Breast epithelium (tissue), 4 donors: ENCODE measurements around the gene TUBA3E. TPM values are rescaled to one million over a fixed set of nuclear protein-coding genes. Genes with fewer than 3 reads are reported as not detected.
"Not testable (repeated sequence)": the region's sequence is repeated elsewhere in the genome, so short reads cannot be mapped to it uniquely, and the experiment has no call there.

Experiments
- DNase-seq, 2 donors: peaks; one replicate each; pipeline ENCODE4 v3.0.0-alpha.2; 2019; ENCODE audit warnings: low spot score in 2 of 2
- H3K27ac ChIP-seq, 2 donors: fragments of 200-600 bp; sonication (generic) in 1 of 2; one replicate each; pipeline ENCODE4 v1.5.1; 2016 to 2019; ENCODE audit warnings: mild to moderate bottlenecking in 1 of 2
- H3K27me3 ChIP-seq, 2 donors: fragments of 200-600 bp; sonication (generic) in 1 of 2; one replicate each; pipeline versions ENCODE4 v1.5.1 to v1.6.0; 2017 to 2019; ENCODE audit warnings: control low read depth in 1 of 2, mild to moderate bottlenecking in 1 of 2
- H3K36me3 ChIP-seq: fragments of 200-600 bp; one replicate; pipeline ENCODE4 v1.5.1; 2019
- H3K4me1 ChIP-seq, 2 donors: fragments of 200-600 bp; sonication (generic); one replicate each; pipeline ENCODE4 v1.5.1; 2016 to 2019; ENCODE audit warnings: control low read depth in 1 of 2
- H3K4me3 ChIP-seq, 3 donors: fragments of 200-600 bp; sonication (generic); 1 replicate in 2 of 3; 2 replicates in 1 of 3; pipeline ENCODE4 v1.5.1; 2016 to 2019; ENCODE audit warnings: mild to moderate bottlenecking in 3 of 3, moderate library complexity in 2 of 3
- H3K9me3 ChIP-seq, 2 donors: fragments of 200-600 bp; sonication (generic) in 1 of 2; one replicate each; pipeline ENCODE4 v1.5.1; 2016 to 2019; ENCODE audit warnings: control low read depth in 1 of 2
- POLR2A ChIP-seq: fragments of 450-650 bp; IDR thresholded peaks from one replicate; pipeline ENCODE4 v1.6.1; 2016; ENCODE audit warnings: antibody characterized with exemption, mild to moderate bottlenecking, moderate library complexity
- POLR2AphosphoS5 ChIP-seq, 3 donors: sonication (generic); formaldehyde crosslinking; IDR thresholded peaks; one replicate each; pipeline ENCODE4 v1.6.1; 2017; ENCODE audit warnings: antibody characterized with exemption in 3 of 3
- intact Hi-C: fragments of 100-400 bp; cut with DNase I; formaldehyde crosslinking; loops from one replicate; pipeline ENCODE4 v1.15.1; 2023; ENCODE audit warnings: low total_unique reads
- total RNA-seq, 3 donors: library from RNA; depleted of rRNA; stranded (reverse); fragments of >200 nt; gene quantifications; one replicate each; pipeline ENCODE4 v1.1.0, GENCODE V29; 2016
- TF ChIP-seq, protein P1 (sequence below), 3 donors: fragments of 450-650 bp; IDR thresholded peaks; one replicate each; pipeline ENCODE4 v1.5.1; 2016 to 2017; ENCODE audit warnings: antibody characterized with exemption in 3 of 3, mild to moderate bottlenecking in 3 of 3, moderate library complexity in 3 of 3

Gene TUBA3E
- total RNA-seq, 3 donors from 2014 or later = not detected

GRCh38 chr2:130195089-130195635 is 3.1 kb downstream of the TUBA3E start:
- DNase-seq, H3K4me3 ChIP-seq, H3K4me1 ChIP-seq, H3K36me3 ChIP-seq, intact Hi-C loops, H3K27ac ChIP-seq, H3K27me3 ChIP-seq, H3K9me3 ChIP-seq: not testable (repeated sequence)

DNA sequence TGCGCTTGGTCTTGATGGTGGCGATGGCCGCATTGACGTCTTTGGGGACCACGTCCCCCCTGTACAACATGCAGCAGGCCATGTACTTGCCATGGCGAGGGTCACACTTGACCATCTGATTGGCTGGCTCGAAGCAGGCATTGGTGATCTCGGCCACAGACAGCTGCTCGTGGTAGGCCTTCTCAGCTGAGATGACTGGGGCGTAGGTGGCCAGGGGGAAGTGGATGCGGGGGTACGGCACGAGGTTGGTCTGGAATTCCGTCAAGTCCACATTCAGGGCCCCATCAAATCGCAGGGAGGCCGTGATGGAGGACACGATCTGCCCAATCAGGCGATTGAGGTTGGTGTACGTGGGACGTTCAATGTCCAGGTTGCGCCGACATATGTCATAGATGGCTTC is 4.4 kb downstream of the TUBA3E start:
- H3K36me3 ChIP-seq, H3K27me3 ChIP-seq, H3K9me3 ChIP-seq, intact Hi-C loops, H3K4me3 ChIP-seq, DNase-seq, H3K27ac ChIP-seq, H3K4me1 ChIP-seq: not testable (repeated sequence)

DNA sequence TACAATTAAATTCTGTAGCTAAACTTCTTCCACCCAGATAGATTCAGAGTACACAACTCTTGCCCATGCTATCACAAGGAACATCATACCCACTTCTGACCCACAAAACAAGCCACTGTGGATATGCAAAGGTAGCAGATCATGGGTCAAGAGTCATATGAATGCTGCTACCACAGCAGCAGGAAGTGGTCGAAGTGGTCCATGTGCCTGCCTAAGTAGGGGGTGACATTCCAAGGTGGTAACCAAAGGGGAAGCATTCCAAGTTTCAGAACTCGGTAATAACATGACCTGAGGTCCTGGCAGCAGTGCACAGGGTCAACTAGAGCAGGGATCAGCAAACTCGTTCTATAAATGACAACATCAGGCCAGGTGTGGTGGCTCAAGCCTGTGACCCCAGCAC is 5.8 kb downstream of the TUBA3E start:
- H3K4me3 ChIP-seq, intact Hi-C loops, H3K27me3 ChIP-seq, H3K27ac ChIP-seq, DNase-seq, H3K9me3 ChIP-seq, H3K36me3 ChIP-seq, H3K4me1 ChIP-seq: not testable (repeated sequence)

GRCh38 chr2:130191319-130191718 is 6.9 kb downstream of the TUBA3E start:
- H3K4me3 ChIP-seq, DNase-seq, intact Hi-C loops: not testable (repeated sequence)

GRCh38 chr2:130190237-130190636 is 8.0 kb downstream of the TUBA3E start:
- H3K27me3 ChIP-seq = no peaks in the 10 kb centered on the region
- H3K27ac ChIP-seq = no peak overlapping the region
- TF ChIP-seq POLR2AphosphoS5 (IDR thresholded peaks at IDR 0.05) = no peak
- TF ChIP-seq POLR2A = no peak
- TF ChIP-seq, protein P1, sequence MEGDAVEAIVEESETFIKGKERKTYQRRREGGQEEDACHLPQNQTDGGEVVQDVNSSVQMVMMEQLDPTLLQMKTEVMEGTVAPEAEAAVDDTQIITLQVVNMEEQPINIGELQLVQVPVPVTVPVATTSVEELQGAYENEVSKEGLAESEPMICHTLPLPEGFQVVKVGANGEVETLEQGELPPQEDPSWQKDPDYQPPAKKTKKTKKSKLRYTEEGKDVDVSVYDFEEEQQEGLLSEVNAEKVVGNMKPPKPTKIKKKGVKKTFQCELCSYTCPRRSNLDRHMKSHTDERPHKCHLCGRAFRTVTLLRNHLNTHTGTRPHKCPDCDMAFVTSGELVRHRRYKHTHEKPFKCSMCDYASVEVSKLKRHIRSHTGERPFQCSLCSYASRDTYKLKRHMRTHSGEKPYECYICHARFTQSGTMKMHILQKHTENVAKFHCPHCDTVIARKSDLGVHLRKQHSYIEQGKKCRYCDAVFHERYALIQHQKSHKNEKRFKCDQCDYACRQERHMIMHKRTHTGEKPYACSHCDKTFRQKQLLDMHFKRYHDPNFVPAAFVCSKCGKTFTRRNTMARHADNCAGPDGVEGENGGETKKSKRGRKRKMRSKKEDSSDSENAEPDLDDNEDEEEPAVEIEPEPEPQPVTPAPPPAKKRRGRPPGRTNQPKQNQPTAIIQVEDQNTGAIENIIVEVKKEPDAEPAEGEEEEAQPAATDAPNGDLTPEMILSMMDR (IDR thresholded peaks at IDR 0.05) = no peak
- DNase-seq = no peak
- H3K4me1 ChIP-seq = no peaks in the 10 kb centered on the region
- no peak overlapping the region for H3K4me3 ChIP-seq
- H3K36me3 ChIP-seq = no peaks in the 10 kb centered on the region
- no peaks in the 10 kb centered on the region for H3K9me3 ChIP-seq
- intact Hi-C loops = no loop called here

More at GRCh38 chr2:130191319-130191718, 6.9 kb downstream of the TUBA3E start:
- H3K27ac ChIP-seq, H3K27me3 ChIP-seq, H3K36me3 ChIP-seq, H3K4me1 ChIP-seq, H3K9me3 ChIP-seq: not testable (repeated sequence)

DNA sequence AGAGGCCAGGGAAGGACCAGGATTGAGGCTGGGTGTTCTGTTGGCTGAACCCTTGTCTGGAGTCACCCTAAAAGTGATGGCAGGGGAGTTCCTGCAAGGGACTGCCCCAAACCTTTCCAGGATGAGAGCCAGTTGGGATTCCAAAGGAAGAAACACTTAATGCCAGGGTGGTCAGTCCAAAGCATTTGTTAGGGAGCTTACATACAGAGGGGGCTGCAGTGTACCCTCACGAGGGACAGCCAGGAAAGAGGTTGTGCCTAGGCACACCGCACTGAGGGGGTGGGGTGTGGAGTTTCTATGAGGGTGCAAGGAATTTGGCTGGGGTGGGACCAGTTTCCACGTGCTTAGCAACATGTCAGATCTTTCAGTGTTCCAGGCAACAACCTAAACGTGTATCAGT is 9.3 kb downstream of the TUBA3E start:
- not testable (repeated sequence) for DNase-seq, H3K27me3 ChIP-seq, H3K27ac ChIP-seq, H3K4me1 ChIP-seq, H3K36me3 ChIP-seq, H3K4me3 ChIP-seq, H3K9me3 ChIP-seq
- intact Hi-C loops = loop anchor here (10.0 kb wide), 1 partner anchor 1296 kb away; no protein-coding TSS in a partner anchor

GRCh38 chr2:130187859-130188792 is 10.1 kb downstream of the TUBA3E start:
- H3K4me3 ChIP-seq, H3K27me3 ChIP-seq, H3K9me3 ChIP-seq, H3K27ac ChIP-seq, H3K4me1 ChIP-seq, H3K36me3 ChIP-seq, DNase-seq: not testable (repeated sequence)
- intact Hi-C loops = loop anchor here (10.0 kb wide), 1 partner anchor 1297 kb away; no protein-coding TSS in a partner anchor

DNA sequence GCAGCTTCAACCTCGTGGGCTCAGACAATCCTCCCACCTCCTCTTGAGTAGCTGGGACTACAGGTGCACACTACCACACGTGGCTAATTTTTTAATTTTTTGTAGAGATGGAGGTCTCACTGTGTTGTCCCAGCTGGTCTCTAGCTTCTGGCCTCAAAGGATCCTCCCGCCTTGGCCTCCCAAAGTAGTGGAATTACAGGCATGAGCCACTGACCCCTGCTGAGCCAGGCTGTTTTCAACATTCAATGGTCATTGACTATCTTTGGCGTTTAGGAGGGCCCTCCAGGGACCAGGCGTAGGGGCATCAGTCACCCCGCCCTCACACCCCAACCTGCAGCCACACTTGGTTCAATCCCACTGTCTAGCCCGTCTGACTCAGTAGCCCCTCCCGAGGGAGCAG is 11.0 kb downstream of the TUBA3E start:
- H3K27ac ChIP-seq = no peak overlapping the region
- no peaks in the 10 kb centered on the region for H3K36me3 ChIP-seq

More for the DNA sequence above, 11.0 kb downstream of the TUBA3E start:
- H3K4me3 ChIP-seq = no peak overlapping the region
- TF ChIP-seq POLR2AphosphoS5 (IDR thresholded peaks at IDR 0.05) (no peak), POLR2A (no peak)
- TF ChIP-seq, protein P1 (IDR thresholded peaks at IDR 0.05) = no peak
- H3K27me3 ChIP-seq = no peaks in the 10 kb centered on the region
- intact Hi-C loops = loop anchor here (10.0 kb wide), 1 partner anchor 1298 kb away; no protein-coding TSS in a partner anchor
- no peak for DNase-seq
- no peaks in the 10 kb centered on the region for H3K9me3 ChIP-seq
- H3K4me1 ChIP-seq = no peaks in the 10 kb centered on the region
